ENCODE results near the gene SEMA5A. TPM values are rescaled to one million over a fixed set of nuclear protein-coding genes. Genes with fewer than 3 reads are reported as not detected.

SEMA5A gene
- total RNA-seq, 1 donor from 2014 or later = 0.51 TPM

DNA sequence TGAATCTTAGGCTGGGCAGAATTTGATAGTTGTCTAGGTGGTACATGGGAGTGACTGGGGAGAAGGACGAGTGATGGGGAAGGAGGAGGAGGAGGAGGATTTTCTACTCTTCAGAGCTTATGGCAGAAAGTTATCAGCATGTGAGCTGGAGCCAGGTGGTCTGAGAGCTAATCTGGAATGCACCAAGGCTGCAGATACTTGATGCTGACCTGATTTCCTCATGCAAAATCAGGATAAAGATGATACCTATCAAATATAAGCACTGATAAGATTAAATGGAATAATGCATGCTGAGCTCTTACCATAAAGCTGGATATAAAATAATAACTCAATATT lies 250.4 kb downstream of the SEMA5A start:
- no peak for DNase-seq
- peaks cover 2% of the 10 kb centered on the region for H3K9me3 Mint-ChIP-seq (ENCODE audit: unreplicated experiment)
- TF ChIP-seq, protein P1, sequence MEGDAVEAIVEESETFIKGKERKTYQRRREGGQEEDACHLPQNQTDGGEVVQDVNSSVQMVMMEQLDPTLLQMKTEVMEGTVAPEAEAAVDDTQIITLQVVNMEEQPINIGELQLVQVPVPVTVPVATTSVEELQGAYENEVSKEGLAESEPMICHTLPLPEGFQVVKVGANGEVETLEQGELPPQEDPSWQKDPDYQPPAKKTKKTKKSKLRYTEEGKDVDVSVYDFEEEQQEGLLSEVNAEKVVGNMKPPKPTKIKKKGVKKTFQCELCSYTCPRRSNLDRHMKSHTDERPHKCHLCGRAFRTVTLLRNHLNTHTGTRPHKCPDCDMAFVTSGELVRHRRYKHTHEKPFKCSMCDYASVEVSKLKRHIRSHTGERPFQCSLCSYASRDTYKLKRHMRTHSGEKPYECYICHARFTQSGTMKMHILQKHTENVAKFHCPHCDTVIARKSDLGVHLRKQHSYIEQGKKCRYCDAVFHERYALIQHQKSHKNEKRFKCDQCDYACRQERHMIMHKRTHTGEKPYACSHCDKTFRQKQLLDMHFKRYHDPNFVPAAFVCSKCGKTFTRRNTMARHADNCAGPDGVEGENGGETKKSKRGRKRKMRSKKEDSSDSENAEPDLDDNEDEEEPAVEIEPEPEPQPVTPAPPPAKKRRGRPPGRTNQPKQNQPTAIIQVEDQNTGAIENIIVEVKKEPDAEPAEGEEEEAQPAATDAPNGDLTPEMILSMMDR (IDR thresholded peaks at IDR 0.05; ENCODE audit: partially characterized antibody, unreplicated experiment) = no peak
- peaks cover 2% of the 10 kb centered on the region for H3K27me3 Mint-ChIP-seq (ENCODE audit: unreplicated experiment)
- H3K27ac Mint-ChIP-seq (ENCODE audit: unreplicated experiment) = no peak overlapping the region
- H3K4me1 Mint-ChIP-seq (ENCODE audit: low read depth, unreplicated experiment) = peaks cover 5% of the 10 kb centered on the region
- no peaks in the 10 kb centered on the region for H3K36me3 Mint-ChIP-seq (ENCODE audit: unreplicated experiment)
- H3K4me3 Mint-ChIP-seq (ENCODE audit: unreplicated experiment) = no peak overlapping the region

GRCh38 chr5:9294793-9295465 lies 250.9 kb downstream of the SEMA5A start:
- H3K36me3 Mint-ChIP-seq (ENCODE audit: unreplicated experiment) = no peaks in the 10 kb centered on the region
- peaks cover 2% of the 10 kb centered on the region for H3K9me3 Mint-ChIP-seq (ENCODE audit: unreplicated experiment)
- DNase-seq = no peak
- no peak overlapping the region for H3K27ac Mint-ChIP-seq (ENCODE audit: unreplicated experiment)
- H3K4me1 Mint-ChIP-seq (ENCODE audit: low read depth, unreplicated experiment) = peaks cover 5% of the 10 kb centered on the region
- peaks cover 2% of the 10 kb centered on the region for H3K27me3 Mint-ChIP-seq (ENCODE audit: unreplicated experiment)
- TF ChIP-seq, protein P1 (IDR thresholded peaks at IDR 0.05; ENCODE audit: partially characterized antibody, unreplicated experiment) = no peak
- no peak overlapping the region for H3K4me3 Mint-ChIP-seq (ENCODE audit: unreplicated experiment)

DNA sequence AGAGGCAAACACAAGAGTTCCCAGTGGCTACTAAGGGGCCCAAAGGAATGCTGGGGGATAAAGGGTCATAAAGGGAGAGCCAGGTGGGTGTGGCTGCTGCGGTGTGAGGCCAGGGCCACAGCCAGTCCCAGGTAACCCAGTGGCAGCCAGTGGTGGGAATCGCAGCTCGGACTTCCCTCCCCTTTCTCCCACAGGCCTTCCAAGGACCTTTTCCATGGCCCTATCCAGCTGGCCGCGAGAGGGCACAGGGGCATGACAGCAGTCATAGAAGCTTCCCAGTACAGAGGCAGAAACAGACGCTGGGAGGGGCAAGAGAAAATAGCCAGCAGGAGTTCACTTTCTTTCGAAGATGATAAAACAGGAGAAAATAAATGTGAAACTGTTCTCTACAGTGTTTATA lies 257.6 kb downstream of the SEMA5A start:
- Mint-ChIP-seq H3K4me1 (ENCODE audit: low read depth, unreplicated experiment) (no peaks in the 10 kb centered on the region), H3K36me3 (ENCODE audit: unreplicated experiment) (no peaks in the 10 kb centered on the region), H3K9me3 (ENCODE audit: unreplicated experiment) (no peaks in the 10 kb centered on the region), H3K27ac (ENCODE audit: unreplicated experiment) (no peak overlapping the region), H3K27me3 (ENCODE audit: unreplicated experiment) (peaks cover 2% of the 10 kb centered on the region), H3K4me3 (ENCODE audit: unreplicated experiment) (no peak overlapping the region)
- TF ChIP-seq, protein P1 (IDR thresholded peaks at IDR 0.05; ENCODE audit: partially characterized antibody, unreplicated experiment) = no peak
- DNase-seq = no peak

DNA sequence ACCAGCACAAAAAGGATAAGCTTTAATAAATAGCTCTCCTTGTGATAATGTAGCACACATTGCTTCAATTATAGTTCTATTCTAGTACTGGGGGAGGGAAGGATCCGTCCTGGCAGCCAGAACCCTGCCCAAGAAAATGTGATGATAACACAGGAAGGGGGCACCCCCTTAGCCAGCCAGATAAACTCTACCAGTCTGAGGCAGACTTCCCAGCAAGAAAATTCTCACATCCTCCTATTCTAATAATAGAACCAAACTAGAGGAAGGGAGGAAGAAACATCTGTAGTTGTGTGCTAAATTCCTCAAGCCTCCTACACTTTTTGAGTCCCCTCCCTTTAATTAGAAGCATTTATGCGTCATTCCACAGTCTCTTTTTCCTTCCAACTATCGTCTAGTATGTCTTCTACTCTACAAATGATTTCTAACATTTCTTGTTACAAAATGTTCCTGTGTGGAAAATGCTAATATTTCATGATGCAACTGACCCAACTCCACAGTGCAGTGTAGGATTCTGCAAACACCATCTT lies 261.0 kb downstream of the SEMA5A start:
- no peaks in the 10 kb centered on the region for H3K27me3 Mint-ChIP-seq (ENCODE audit: unreplicated experiment)
- no peaks in the 10 kb centered on the region for H3K4me1 Mint-ChIP-seq (ENCODE audit: low read depth, unreplicated experiment)
- H3K36me3 Mint-ChIP-seq (ENCODE audit: unreplicated experiment) = no peaks in the 10 kb centered on the region
- no peaks in the 10 kb centered on the region for H3K9me3 Mint-ChIP-seq (ENCODE audit: unreplicated experiment)
- no peak for DNase-seq
- no peak overlapping the region for H3K4me3 Mint-ChIP-seq (ENCODE audit: unreplicated experiment)
- no peak overlapping the region for H3K27ac Mint-ChIP-seq (ENCODE audit: unreplicated experiment)
- TF ChIP-seq, protein P1 (IDR thresholded peaks at IDR 0.05; ENCODE audit: partially characterized antibody, unreplicated experiment) = no peak

GRCh38 chr5:9284272-9284671 lies 261.6 kb downstream of the SEMA5A start:
- Mint-ChIP-seq H3K27ac (ENCODE audit: unreplicated experiment) (no peak overlapping the region), H3K4me1 (ENCODE audit: low read depth, unreplicated experiment) (no peaks in the 10 kb centered on the region), H3K4me3 (ENCODE audit: unreplicated experiment) (no peak overlapping the region), H3K9me3 (ENCODE audit: unreplicated experiment) (no peaks in the 10 kb centered on the region), H3K36me3 (ENCODE audit: unreplicated experiment) (no peaks in the 10 kb centered on the region), H3K27me3 (ENCODE audit: unreplicated experiment) (peaks cover under 1% of the 10 kb centered on the region)
- TF ChIP-seq, protein P1 (IDR thresholded peaks at IDR 0.05; ENCODE audit: partially characterized antibody, unreplicated experiment) = no peak
- DNase-seq = no peak
